Measurements from ENCODE around the gene GLUL. TPM values are rescaled to one million over a fixed set of nuclear protein-coding genes. Genes with fewer than 3 reads are reported as not detected.

GLUL gene
- total RNA-seq, 1 experiment from 2014 or later, result 165 TPM

DNA sequence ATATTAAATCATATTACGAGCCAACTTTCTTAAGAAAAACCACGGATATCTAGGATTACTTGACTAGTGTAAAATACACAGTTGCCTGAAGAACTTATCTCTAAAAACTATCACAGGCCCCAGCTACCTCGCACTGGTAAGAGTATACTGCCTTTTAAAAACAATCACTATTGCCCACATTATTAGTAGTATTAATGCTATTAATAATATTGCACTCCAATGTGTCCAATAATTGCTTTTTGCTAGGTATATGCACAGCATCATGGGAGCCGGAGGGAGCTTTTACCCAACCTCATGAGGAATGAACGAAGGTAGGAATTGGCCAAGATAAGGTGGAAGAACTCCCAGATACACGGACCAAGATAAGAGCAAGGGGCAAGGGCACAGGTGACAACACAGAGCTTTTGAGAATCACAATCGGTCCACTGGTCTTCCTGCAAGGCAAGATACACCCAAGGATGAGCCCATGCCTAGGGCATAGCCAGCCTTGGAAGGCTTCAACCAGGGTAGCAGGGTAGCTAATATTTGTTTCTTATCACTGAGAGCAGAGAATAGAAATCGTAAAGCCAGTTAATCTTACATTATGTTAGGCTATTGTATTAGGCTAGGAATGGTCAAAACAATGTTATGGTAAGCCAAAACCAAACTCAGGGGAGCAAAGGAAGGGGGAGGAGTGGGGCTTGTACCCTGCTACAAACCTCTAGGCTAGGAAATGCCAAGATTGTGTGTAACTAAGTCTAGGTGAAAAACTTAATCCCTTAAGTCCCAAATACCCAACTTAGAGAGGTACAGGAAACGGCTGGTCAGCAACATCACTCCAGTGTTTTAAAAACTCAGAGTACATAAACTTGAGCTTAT is 9.4 kb downstream of the GLUL start:
- intact Hi-C loops (cut with micrococcal nuclease), result no loop called here
- ChIA-PET RAD21 (ENCODE audit: low non-redundant PET in 1 of 2, low total read pairs in 2 of 2, uncharacterized antibody in 2 of 2, unreplicated experiment in 2 of 2) (no interaction called here), CTCF (interaction anchor here (1.5 kb wide), 1 partner anchor 239 kb away, joined by 3 read pairs; no protein-coding TSS in a partner anchor), POLR2A (interaction anchor here (1.9 kb wide), 1 partner anchor 10 kb away, joined by 10 read pairs; the partner anchor contains the start of gene GLUL)
- BruUV-seq (replicated peaks), result no TSS peak
- Histone ChIP-seq H3K79me2 (ENCODE audit: insufficient read depth, low read length) (peaks cover 4% of the 10 kb centered on the region; the same call in 1 of the 2 replicates), H3K9me3 (ENCODE audit: control insufficient read depth in 1 of 2, insufficient read depth in 1 of 2, low read depth in 1 of 2, low read length in 2 of 2) (no peaks in the 10 kb centered on the region), H3K27me3 (ENCODE audit: insufficient read depth, low read length) (no peaks in the 10 kb centered on the region), H3K36me3 (ENCODE audit: control insufficient read depth in 1 of 2, insufficient read depth in 2 of 2, low read length in 2 of 2) (peaks cover 32 to 38% of the 10 kb centered on the region in 2 experiments), H3K9ac (ENCODE audit: low read length) (no peak overlapping the region), H3K27ac (ENCODE audit: low read depth, low read length) (no peak overlapping the region), H3K4me1 (ENCODE audit: control insufficient read depth in 1 of 2, insufficient read depth in 2 of 2, low read length in 2 of 2) (no peaks in the 10 kb centered on the region; a peak in 1 of 4 replicates), H3K9me2 (ENCODE audit: insufficient read depth) (no peaks in the 10 kb centered on the region), H4K20me1 (ENCODE audit: insufficient read depth) (peaks cover 5% of the 10 kb centered on the region; the same call in 1 of the 2 replicates), H2AFZ (ENCODE audit: low read depth, low read length, poor library complexity, severe bottlenecking) (no peak overlapping the region), H3K4me3 (replicated peaks in 1 of 2; ENCODE audit: low read depth in 1 of 2, low read length in 2 of 2) (no peak overlapping the region), H3K4me2 (ENCODE audit: low read length) (no peak overlapping the region)
- TF ChIP-seq RAD21 (IDR thresholded peaks at IDR 0.05; ENCODE audit: low read depth) (no peak), ZNF274 (IDR thresholded peaks at IDR 0.05; ENCODE audit: low read depth, low read length) (no peak), SRF (IDR thresholded peaks at IDR 0.05; ENCODE audit: low read depth) (no peak), TCF7L2 (IDR thresholded peaks at IDR 0.05; ENCODE audit: borderline replicate concordance, extremely low read depth, insufficient read depth, insufficient read length) (no peak), EGR1 (IDR thresholded peaks at IDR 0.05; ENCODE audit: low read depth) (no peak), EZH2 (IDR thresholded peaks at IDR 0.05) (no peak), JUND (IDR thresholded peaks at IDR 0.05) (no peak), POLR2A (IDR thresholded peaks at IDR 0.05; ENCODE audit: borderline replicate concordance, extremely low read depth, insufficient read depth, insufficient read length) (no peak), CBX3 (IDR thresholded peaks at IDR 0.05; ENCODE audit: low read depth) (no peak), ELF1 (IDR thresholded peaks at IDR 0.05; ENCODE audit: borderline replicate concordance, low read depth) (no peak), YY1 (IDR thresholded peaks at IDR 0.05; ENCODE audit: extremely low read depth, insufficient replicate concordance, low read depth, low read length) (no peak), CEBPB (IDR thresholded peaks at IDR 0.05; ENCODE audit: low read depth) (no peak), EZH2phosphoT487 (IDR thresholded peaks at IDR 0.05; ENCODE audit: borderline replicate concordance) (no peak), SIN3A (IDR thresholded peaks at IDR 0.05; ENCODE audit: low read depth) (no peak), POLR2AphosphoS5 (IDR thresholded peaks at IDR 0.05; ENCODE audit: low read depth, low read length) (no peak), FOSL1 (IDR thresholded peaks at IDR 0.05; ENCODE audit: low read depth) (no peak)
- TF ChIP-seq, protein P1, sequence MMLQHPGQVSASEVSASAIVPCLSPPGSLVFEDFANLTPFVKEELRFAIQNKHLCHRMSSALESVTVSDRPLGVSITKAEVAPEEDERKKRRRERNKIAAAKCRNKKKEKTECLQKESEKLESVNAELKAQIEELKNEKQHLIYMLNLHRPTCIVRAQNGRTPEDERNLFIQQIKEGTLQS (IDR thresholded peaks at IDR 0.05), result no peak
- TF ChIP-seq, protein P2, sequence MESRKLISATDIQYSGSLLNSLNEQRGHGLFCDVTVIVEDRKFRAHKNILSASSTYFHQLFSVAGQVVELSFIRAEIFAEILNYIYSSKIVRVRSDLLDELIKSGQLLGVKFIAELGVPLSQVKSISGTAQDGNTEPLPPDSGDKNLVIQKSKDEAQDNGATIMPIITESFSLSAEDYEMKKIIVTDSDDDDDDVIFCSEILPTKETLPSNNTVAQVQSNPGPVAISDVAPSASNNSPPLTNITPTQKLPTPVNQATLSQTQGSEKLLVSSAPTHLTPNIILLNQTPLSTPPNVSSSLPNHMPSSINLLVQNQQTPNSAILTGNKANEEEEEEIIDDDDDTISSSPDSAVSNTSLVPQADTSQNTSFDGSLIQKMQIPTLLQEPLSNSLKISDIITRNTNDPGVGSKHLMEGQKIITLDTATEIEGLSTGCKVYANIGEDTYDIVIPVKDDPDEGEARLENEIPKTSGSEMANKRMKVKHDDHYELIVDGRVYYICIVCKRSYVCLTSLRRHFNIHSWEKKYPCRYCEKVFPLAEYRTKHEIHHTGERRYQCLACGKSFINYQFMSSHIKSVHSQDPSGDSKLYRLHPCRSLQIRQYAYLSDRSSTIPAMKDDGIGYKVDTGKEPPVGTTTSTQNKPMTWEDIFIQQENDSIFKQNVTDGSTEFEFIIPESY (IDR thresholded peaks at IDR 0.05; ENCODE audit: extremely low read depth, insufficient replicate concordance, low read length), result no peak
- TF ChIP-seq, protein P3, sequence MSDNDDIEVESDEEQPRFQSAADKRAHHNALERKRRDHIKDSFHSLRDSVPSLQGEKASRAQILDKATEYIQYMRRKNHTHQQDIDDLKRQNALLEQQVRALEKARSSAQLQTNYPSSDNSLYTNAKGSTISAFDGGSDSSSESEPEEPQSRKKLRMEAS (IDR thresholded peaks at IDR 0.05), result no peak
- ATAC-seq, result no peak
- no peak for DNase-seq (ENCODE audit: low read depth, low spot score)
